GM12874 (cell line): Measurements from ENCODE around the gene CRNN.

ENCODE experiments used
- CTCF ChIP-seq: IDR thresholded peaks from 2 replicates; pipeline ENCODE4 v1.5.1; 2011; ENCODE audit warnings: low read depth, mild to moderate bottlenecking, control low read depth, low read length, moderate library complexity; ENCODE audit not compliant: insufficient read depth

The CRNN gene

GRCh38 chr1:152415454-152416227, 1.6 kb upstream of the CRNN start:
- no peak for TF ChIP-seq CTCF

- no peak for TF ChIP-seq CTCF
Measured at GRCh38 chr1:152412756-152413155, 1.3 kb downstream of the CRNN start.

- no peak for TF ChIP-seq CTCF
Measured at GRCh38 chr1:152411134-152411533, 2.9 kb downstream of the CRNN start.

- TF ChIP-seq CTCF, result no peak
Measured at GRCh38 chr1:152410599-152410998, 3.5 kb downstream of the CRNN start.

GRCh38 chr1:152410028-152410427, 4.0 kb downstream of the CRNN start:
- no peak for TF ChIP-seq CTCF

- no peak for TF ChIP-seq CTCF
Measured at GRCh38 chr1:152408664-152409063, 5.4 kb downstream of the CRNN start.

GRCh38 chr1:152398812-152399698, 15.0 kb downstream of the CRNN start:
- TF ChIP-seq CTCF, result peak; percentile 47
